Mesendoderm (in vitro differentiated cells): ENCODE results near the gene CEP131.

ENCODE experiments used
- DNase-seq: peaks from one replicate; pipeline ENCODE4 v3.0.0; 2013
- H2AK5ac ChIP-seq: 2 replicates; pipeline ENCODE4 v1.6.1; 2013; ENCODE audit warnings: low read length, inconsistent platforms
- H2BK120ac ChIP-seq: 2 replicates; pipeline ENCODE4 v1.6.1; 2013; ENCODE audit warnings: low read depth, mild to moderate bottlenecking, low read length, moderate library complexity, mixed read lengths
- H2BK15ac ChIP-seq: replicated peaks from 2 replicates; pipeline ENCODE4 v1.6.1; 2013; ENCODE audit warnings: low read depth, mild to moderate bottlenecking, moderate library complexity
- H2BK5ac ChIP-seq: 2 replicates; pipeline ENCODE4 v1.6.1; 2013; ENCODE audit warnings: low read length, inconsistent platforms
- H3K18ac ChIP-seq: 2 replicates; pipeline ENCODE4 v1.6.1; 2013; ENCODE audit warnings: mild to moderate bottlenecking, low read length, mixed read lengths
- H3K23ac ChIP-seq: one replicate; pipeline ENCODE4 v1.6.1; 2013; ENCODE audit warnings: low read length
- H3K27ac ChIP-seq: 2 replicates; pipeline ENCODE4 v1.5.1; 2013; ENCODE audit warnings: low read depth, mild to moderate bottlenecking, inconsistent platforms, low read length, moderate library complexity
- H3K27me3 ChIP-seq: 2 replicates; pipeline ENCODE4 v1.6.1; 2013; ENCODE audit warnings: low read length, control low read depth, mild to moderate bottlenecking, inconsistent platforms; ENCODE audit not compliant: insufficient read depth, poor library complexity
- H3K36me3 ChIP-seq: 2 replicates; pipeline ENCODE4 v1.6.1; 2013; ENCODE audit warnings: low read length, inconsistent platforms; ENCODE audit not compliant: control insufficient read depth, insufficient read depth
- H3K4ac ChIP-seq: one replicate; pipeline ENCODE4 v1.6.1; 2013; ENCODE audit warnings: low read depth, mild to moderate bottlenecking, low read length, moderate library complexity
- H3K4me1 ChIP-seq: 2 replicates; pipeline ENCODE4 v1.6.1; 2013; ENCODE audit warnings: low read depth, low read length, inconsistent platforms; ENCODE audit not compliant: control insufficient read depth
- H3K4me2 ChIP-seq: 2 replicates; pipeline ENCODE4 v1.6.1; 2013; ENCODE audit warnings: low read length
- H3K4me3 ChIP-seq: 2 replicates; pipeline ENCODE4 v1.5.1; 2013; ENCODE audit warnings: mild to moderate bottlenecking, low read length
- H3K56ac ChIP-seq: one replicate; pipeline ENCODE4 v1.6.1; 2013; ENCODE audit warnings: low read length
- H3K79me1 ChIP-seq: 2 replicates; pipeline ENCODE4 v1.6.1; 2013; ENCODE audit warnings: low read length, inconsistent platforms
- H3K79me2 ChIP-seq: 2 replicates; pipeline ENCODE4 v1.6.1; 2013; ENCODE audit warnings: mild to moderate bottlenecking, low read length; ENCODE audit not compliant: control insufficient read depth, insufficient read depth
- H3K9ac ChIP-seq: 2 replicates; pipeline ENCODE4 v1.6.1; 2013; ENCODE audit warnings: low read length, inconsistent platforms
- H4K5ac ChIP-seq: one replicate; pipeline ENCODE4 v1.6.1; 2013; ENCODE audit warnings: low read length
- H4K8ac ChIP-seq: one replicate; pipeline ENCODE4 v1.6.1; 2013; ENCODE audit warnings: low read depth, mild to moderate bottlenecking, control low read depth, low read length, moderate library complexity
- WGBS: extraction: QIAGEN DNeasy Blood & Tissue Kit; methylation state at CpG from one replicate; pipeline ENCODE4 v1.1.7; 2013; ENCODE audit warnings: low lambda C conversion rate, missing lambda C conversion rate; ENCODE audit not compliant: insufficient coverage; ENCODE audit errors: extremely low coverage; 5-methylcytosine and 5-hydroxymethylcytosine counted together

Gene CEP131

GRCh38 chr17:81178136-81179091, 44.4 kb downstream of the CEP131 start:
- Histone ChIP-seq H2AK5ac (no peak overlapping the region), H3K36me3 (no peaks in the 10 kb centered on the region), H3K9ac (no peak overlapping the region), H2BK15ac (no peak overlapping the region), H3K18ac (no peak overlapping the region), H4K5ac (no peak overlapping the region), H3K79me1 (no peaks in the 10 kb centered on the region), H3K4ac (no peak overlapping the region), H4K8ac (no peak overlapping the region), H3K23ac (no peak overlapping the region), H3K56ac (no peak overlapping the region), H3K27me3 (no peaks in the 10 kb centered on the region), H2BK120ac (no peak overlapping the region), H3K4me1 (no peaks in the 10 kb centered on the region), H2BK5ac (no peak overlapping the region), H3K27ac (no peak overlapping the region), H3K4me3 (no peak overlapping the region), H3K4me2 (no peak overlapping the region), H3K79me2 (no peaks in the 10 kb centered on the region)
- WGBS, result no CpG with 5 or more reads among the region's 25 CpGs
- DNase-seq, result no peak

GRCh38 chr17:81176666-81177065, 46.1 kb downstream of the CEP131 start:
- DNase-seq, result no peak

GRCh38 chr17:81173762-81174155, 49.0 kb downstream of the CEP131 start:
- Histone ChIP-seq H3K4me2 (no peak overlapping the region), H3K36me3 (no peaks in the 10 kb centered on the region)
- DNase-seq, result no peak

More at GRCh38 chr17:81176666-81177065, 46.1 kb downstream of the CEP131 start:
- Histone ChIP-seq H3K79me2 (no peaks in the 10 kb centered on the region), H3K4me3 (no peak overlapping the region), H3K4me1 (no peaks in the 10 kb centered on the region), H3K79me1 (no peaks in the 10 kb centered on the region), H4K5ac (no peak overlapping the region), H2BK15ac (no peak overlapping the region), H3K18ac (no peak overlapping the region), H3K4ac (no peak overlapping the region), H3K56ac (no peak overlapping the region), H3K27me3 (no peaks in the 10 kb centered on the region), H2BK120ac (no peak overlapping the region), H2AK5ac (no peak overlapping the region), H3K23ac (no peak overlapping the region), H3K9ac (no peak overlapping the region), H4K8ac (no peak overlapping the region), H3K36me3 (no peaks in the 10 kb centered on the region), H2BK5ac (no peak overlapping the region), H3K4me2 (no peak overlapping the region), H3K27ac (no peak overlapping the region)
- WGBS, result no CpG with 5 or more reads among the region's 7 CpGs

GRCh38 chr17:81173052-81173761, 49.6 kb downstream of the CEP131 start:
- no peaks in the 10 kb centered on the region for H3K27me3 ChIP-seq
- H2BK5ac ChIP-seq, result no peak overlapping the region
- no peak overlapping the region for H3K4ac ChIP-seq
- H3K79me1 ChIP-seq, result no peaks in the 10 kb centered on the region
- H3K79me2 ChIP-seq, result no peaks in the 10 kb centered on the region
- H3K56ac ChIP-seq, result no peak overlapping the region
- no peak overlapping the region for H2AK5ac ChIP-seq
- H2BK120ac ChIP-seq, result no peak overlapping the region
- no peak overlapping the region for H3K4me2 ChIP-seq
- H2BK15ac ChIP-seq, result no peak overlapping the region
- H3K23ac ChIP-seq, result no peak overlapping the region
- no peak for DNase-seq
- no peak overlapping the region for H3K4me3 ChIP-seq
- no CpG with 5 or more reads among the region's 11 CpGs for WGBS
- H3K9ac ChIP-seq, result no peak overlapping the region
- H3K27ac ChIP-seq, result no peak overlapping the region
- no peaks in the 10 kb centered on the region for H3K36me3 ChIP-seq
- no peaks in the 10 kb centered on the region for H3K4me1 ChIP-seq
- no peak overlapping the region for H4K8ac ChIP-seq
- no peak overlapping the region for H3K18ac ChIP-seq
- no peak overlapping the region for H4K5ac ChIP-seq

More at GRCh38 chr17:81173762-81174155, 49.0 kb downstream of the CEP131 start:
- no peak overlapping the region for H2AK5ac ChIP-seq
- H3K56ac ChIP-seq, result no peak overlapping the region
- no peak overlapping the region for H3K23ac ChIP-seq
- no peak overlapping the region for H3K27ac ChIP-seq
- H3K4me3 ChIP-seq, result no peak overlapping the region
- no peak overlapping the region for H3K9ac ChIP-seq
- H3K4ac ChIP-seq, result no peak overlapping the region
- no peak overlapping the region for H2BK5ac ChIP-seq
- no peaks in the 10 kb centered on the region for H3K79me1 ChIP-seq
- no peak overlapping the region for H2BK15ac ChIP-seq
- H3K27me3 ChIP-seq, result no peaks in the 10 kb centered on the region
- WGBS, result no CpG with 5 or more reads among the region's 1 CpG
- H4K5ac ChIP-seq, result no peak overlapping the region
- no peak overlapping the region for H2BK120ac ChIP-seq
- H4K8ac ChIP-seq, result no peak overlapping the region
- H3K79me2 ChIP-seq, result no peaks in the 10 kb centered on the region
- no peaks in the 10 kb centered on the region for H3K4me1 ChIP-seq
- no peak overlapping the region for H3K18ac ChIP-seq

- no peak overlapping the region for H3K4ac ChIP-seq
- H3K27ac ChIP-seq, result no peak overlapping the region
- no CpG with 5 or more reads among the region's 8 CpGs for WGBS
- no peaks in the 10 kb centered on the region for H3K79me2 ChIP-seq
- H4K5ac ChIP-seq, result no peak overlapping the region
- H3K79me1 ChIP-seq, result no peaks in the 10 kb centered on the region
- H2BK120ac ChIP-seq, result no peak overlapping the region
- H3K56ac ChIP-seq, result no peak overlapping the region
- H3K18ac ChIP-seq, result no peak overlapping the region
- no peak overlapping the region for H4K8ac ChIP-seq
- H2BK15ac ChIP-seq, result no peak overlapping the region
- H3K36me3 ChIP-seq, result no peaks in the 10 kb centered on the region
- DNase-seq, result no peak
- H3K23ac ChIP-seq, result no peak overlapping the region
- H3K4me2 ChIP-seq, result no peak overlapping the region
- H3K4me1 ChIP-seq, result no peaks in the 10 kb centered on the region
- H3K9ac ChIP-seq, result no peak overlapping the region
- no peak overlapping the region for H2AK5ac ChIP-seq
- H2BK5ac ChIP-seq, result no peak overlapping the region
- no peaks in the 10 kb centered on the region for H3K27me3 ChIP-seq
- H3K4me3 ChIP-seq, result no peak overlapping the region
Measured at GRCh38 chr17:81171941-81172340, 50.8 kb downstream of the CEP131 start.
